Inferior parietal cortex (tissue), 1 donor: Measurements from ENCODE around the gene OR5K1.

Experiments used
- DNase-seq: peaks from one replicate; pipeline ENCODE4 v3.0.0-alpha.2; 2016; ENCODE audit errors: extremely low spot score

Gene OR5K1

GRCh38 chr3:98514948-98515347, 51.9 kb downstream of the OR5K1 start:
- DNase-seq = no peak

DNA sequence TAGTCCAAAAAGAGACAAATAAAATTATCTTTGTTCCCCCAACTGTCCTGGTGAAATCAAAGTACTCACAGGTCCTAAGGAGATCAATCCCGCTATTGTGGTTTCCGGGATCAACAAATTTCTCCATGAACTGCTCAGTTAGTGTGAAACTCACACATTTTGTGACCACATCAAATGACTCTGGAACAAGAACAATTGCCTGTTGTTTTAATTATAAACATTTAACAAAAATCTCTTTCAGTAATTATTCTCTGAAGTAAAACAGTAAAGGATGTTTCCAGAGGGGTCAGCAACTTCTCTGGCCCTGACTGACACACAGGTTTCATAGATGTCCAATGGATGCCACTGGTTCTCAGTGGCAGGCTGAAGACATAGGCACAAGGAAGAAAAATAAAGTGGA, 55.8 kb downstream of the OR5K1 start:
- DNase-seq = peak; percentile 84

DNA sequence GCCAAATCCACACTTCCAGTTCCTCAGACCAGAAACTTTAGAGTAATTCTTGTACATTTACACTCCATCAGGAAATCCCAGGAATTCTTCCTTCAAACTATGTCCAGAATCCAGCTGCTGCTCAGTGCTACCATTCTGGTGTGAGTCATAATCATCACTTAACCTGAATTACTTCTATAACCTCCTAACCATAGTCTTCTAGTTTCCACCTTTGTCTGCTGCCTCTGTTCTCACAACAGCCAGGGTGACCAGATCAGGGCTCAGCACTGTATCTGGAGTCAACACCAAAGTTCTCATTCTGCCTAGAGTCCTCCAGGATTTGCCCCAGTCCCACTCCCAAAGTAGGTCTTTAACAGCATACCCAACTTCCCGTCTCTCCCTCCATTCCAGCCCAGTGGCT, 56.4 kb downstream of the OR5K1 start:
- DNase-seq = no peak

DNA sequence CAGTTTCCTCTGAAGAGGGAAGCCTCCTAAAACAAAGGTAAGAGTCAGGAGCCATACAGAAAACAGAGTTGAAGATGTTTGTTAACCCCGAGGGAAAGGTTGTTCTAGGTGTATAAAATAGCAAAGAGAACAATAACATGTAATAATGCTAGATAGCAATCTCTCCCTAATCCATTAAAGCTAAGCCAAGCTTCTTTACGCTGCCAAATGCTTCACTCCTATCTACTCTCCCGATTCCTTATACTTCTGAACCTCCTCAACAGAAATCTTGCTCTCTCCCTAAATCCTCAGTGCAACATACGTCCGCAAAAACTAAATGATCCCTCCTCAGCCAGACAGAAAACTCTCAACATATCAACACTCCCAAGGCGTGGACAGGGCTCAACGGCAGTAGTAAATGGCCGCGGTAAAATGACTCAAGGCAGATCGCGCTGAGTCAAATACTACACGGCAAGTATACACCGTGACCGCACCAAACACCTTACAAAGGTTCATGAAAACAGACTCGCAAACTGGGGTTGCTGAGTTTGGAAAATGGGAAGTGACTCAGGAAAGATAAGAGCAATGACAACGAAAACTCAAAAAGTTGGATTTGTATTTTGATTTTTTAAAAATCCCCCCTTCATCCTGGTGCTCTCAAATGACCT, 59.0 kb downstream of the OR5K1 start:
- DNase-seq = peak; percentile 62
